Myocyte (in vitro differentiated cells): Measurements from ENCODE around the gene DNAJC1. TPM values are rescaled to one million over a fixed set of nuclear protein-coding genes. Genes with fewer than 3 reads are reported as not detected.
"Not testable (repeated sequence)": the region's sequence is repeated elsewhere in the genome, so short reads cannot be mapped to it uniquely, and the experiment has no call there.

Experiments
- DNase-seq: peaks from one replicate; pipeline ENCODE4 v3.0.0-alpha.2; 2012; ENCODE audit warnings: low read depth
- polyA plus RNA-seq: library from polyadenylated mRNA; unstranded; fragments of >200 nt; gene quantifications from one replicate; pipeline ENCODE4 v1.2.1, GENCODE V29; 2012; ENCODE audit warnings: missing spikeins
- total RNA-seq: library from RNA; depleted of rRNA; stranded (reverse); fragments of >200 nt; gene quantifications from 2 replicates; pipeline ENCODE4 v1.2.3, GENCODE V29; 2014

DNAJC1 gene
- 22.6 and 29.9 TPM in 2 replicates for total RNA-seq
- polyA plus RNA-seq = 14.6 TPM

DNA sequence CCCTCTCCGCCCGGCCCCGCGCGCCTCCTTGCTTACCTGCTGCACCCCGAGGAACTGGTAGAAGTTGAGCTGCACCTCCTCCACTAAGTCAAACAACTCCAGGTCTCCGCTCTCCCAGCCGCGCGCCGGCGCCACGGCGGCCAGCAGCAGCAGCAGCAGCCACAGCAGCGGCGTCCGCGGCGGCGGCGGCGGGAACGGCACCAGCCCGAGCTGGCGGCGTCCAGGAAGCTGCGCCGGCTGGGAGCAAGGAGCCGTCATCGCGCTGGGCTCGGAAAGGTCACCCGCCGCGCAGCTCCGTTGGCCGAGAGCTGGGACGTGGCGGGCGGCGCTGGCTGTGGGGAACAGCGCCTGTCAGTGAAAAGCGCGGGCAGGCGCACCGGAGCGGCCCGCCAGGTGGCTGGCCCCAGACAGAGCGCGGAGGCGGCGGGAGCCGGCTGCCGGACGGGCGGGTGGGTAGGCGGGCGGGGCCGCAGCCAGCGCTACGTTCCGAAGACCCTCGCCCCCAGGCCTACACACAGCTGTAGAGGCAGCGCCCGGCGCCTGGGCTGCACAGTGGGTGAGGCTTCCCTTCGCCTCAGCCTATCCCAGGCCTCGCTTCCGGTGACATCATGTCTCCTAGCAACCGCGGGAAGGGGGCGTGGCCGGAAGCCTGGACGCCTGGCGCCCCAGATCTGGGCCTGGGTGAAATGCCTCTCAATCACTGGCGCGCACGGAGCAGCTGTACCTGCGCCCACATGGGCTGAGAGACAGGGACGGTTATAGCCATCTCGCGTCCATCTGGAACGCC, at the start of gene DNAJC1:
TSS of gene DNAJC1 (minus strand) at position 554 of the 787 bp plus-strand sequence. CDS start at position 258, 296 bp downstream.
- DNase-seq = peak; percentile 97

- DNase-seq = no peak
Observed at GRCh38 chr10:22053048-22053447, 49.5 kb upstream of the DNAJC1 start.

GRCh38 chr10:22049635-22050034, 46.1 kb upstream of the DNAJC1 start:
- DNase-seq = no peak

- DNase-seq = no peak
Observed at GRCh38 chr10:22047812-22048211, 44.3 kb upstream of the DNAJC1 start.

DNA sequence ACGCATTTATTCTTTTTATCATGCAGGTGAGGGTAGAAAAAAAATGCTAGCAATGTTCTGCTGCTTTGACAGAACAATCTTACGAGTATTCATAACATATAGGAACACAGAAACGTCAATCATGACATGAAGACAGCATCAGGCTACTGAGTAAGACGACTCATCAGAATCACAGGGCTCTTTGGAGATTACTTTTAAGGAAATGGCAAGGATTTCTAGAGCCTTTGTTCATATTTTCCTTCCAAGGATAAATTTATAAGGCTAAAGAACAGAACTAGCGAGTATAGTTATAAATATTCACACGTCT, 39.8 kb upstream of the DNAJC1 start:
- DNase-seq = no peak

GRCh38 chr10:22042557-22043326, 39.2 kb upstream of the DNAJC1 start:
- DNase-seq = no peak

DNA sequence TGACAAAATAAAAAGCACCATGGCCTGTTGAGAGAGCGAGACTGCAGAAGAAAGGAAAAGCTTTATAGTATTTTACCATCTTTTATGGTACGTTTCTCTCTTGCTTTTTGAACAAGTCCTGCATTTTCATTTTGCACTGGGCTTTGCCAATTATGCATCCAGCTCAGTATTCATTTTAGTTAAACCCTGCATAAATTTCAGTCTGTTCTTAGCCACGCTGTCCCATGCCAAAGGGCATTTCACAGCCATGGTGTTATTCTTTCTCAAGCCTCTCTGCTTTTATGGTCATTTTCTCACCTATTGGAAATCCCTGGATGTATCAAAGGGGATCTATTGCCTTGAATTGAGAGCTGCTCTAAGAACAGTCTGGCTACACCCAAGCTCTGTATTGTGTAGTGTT, 30.8 kb upstream of the DNAJC1 start:
- DNase-seq = no peak

- DNase-seq = not testable (repeated sequence)
Observed at GRCh38 chr10:22032268-22032667, 28.7 kb upstream of the DNAJC1 start.

- DNase-seq = no peak
Observed at GRCh38 chr10:22030421-22030820, 26.9 kb upstream of the DNAJC1 start.

DNA sequence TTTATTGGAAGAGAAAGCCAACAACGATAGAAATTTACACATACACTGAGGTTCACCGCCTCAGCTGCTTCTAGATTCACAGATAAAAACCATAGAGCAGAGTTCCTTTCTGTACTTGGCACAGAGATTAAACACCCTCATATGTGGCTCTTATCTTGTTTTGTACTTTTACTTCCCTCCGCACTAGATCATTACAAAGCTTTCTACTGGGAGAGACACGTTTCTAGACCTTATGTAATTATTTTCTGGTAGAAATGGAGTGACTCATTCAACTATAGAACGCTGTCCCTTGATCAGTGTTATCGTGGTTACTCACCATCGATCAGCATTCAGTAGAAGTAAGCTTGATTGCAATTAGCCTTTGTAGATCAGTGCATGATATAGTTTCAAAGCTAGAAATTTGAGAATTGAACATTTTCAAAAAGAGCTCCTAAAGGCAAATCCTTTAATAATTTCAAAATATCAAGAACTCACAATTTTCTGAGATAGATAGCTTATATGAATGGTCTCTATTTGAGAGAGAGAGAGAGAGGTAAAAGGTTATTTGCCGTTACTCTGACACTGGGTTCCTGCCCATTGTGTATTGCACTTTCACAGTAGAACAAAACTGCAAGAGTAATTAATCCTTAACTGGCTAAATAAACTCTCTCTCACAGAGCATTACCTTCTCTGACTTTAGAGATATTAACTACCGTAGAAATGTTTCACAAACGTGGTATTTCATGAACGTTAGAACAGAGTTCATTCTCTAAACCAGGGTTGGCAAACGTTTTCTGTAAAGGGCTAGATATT, 26.1 kb upstream of the DNAJC1 start:
- DNase-seq = no peak

- no peak for DNase-seq
Observed at GRCh38 chr10:22027364-22028238, 24.1 kb upstream of the DNAJC1 start.

DNA sequence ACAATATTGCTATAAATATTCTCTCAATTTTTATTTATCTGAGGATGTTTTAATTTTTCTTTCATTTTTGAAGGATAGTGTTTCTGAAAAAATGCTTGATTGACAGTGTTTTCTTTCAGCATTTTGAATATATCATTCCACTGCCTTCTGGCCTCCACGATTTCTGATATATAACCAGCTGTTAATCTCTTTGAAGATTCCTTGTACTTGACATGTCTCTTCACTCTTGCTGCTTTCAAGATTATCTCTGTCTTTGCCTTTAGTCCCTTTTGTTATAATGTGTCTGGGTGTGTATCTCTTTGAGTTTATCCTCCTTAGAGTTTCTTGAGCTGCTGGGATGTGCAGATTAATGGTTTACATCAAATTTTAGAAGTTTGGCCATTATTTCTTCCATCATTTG, 22.8 kb upstream of the DNAJC1 start:
- no peak for DNase-seq

GRCh38 chr10:22023508-22023907, 20.0 kb upstream of the DNAJC1 start:
- no peak for DNase-seq

GRCh38 chr10:22022257-22023032, 18.9 kb upstream of the DNAJC1 start:
- DNase-seq = no peak

- DNase-seq = not testable (repeated sequence)
Observed at GRCh38 chr10:22021144-22021543, 17.6 kb upstream of the DNAJC1 start.

DNA sequence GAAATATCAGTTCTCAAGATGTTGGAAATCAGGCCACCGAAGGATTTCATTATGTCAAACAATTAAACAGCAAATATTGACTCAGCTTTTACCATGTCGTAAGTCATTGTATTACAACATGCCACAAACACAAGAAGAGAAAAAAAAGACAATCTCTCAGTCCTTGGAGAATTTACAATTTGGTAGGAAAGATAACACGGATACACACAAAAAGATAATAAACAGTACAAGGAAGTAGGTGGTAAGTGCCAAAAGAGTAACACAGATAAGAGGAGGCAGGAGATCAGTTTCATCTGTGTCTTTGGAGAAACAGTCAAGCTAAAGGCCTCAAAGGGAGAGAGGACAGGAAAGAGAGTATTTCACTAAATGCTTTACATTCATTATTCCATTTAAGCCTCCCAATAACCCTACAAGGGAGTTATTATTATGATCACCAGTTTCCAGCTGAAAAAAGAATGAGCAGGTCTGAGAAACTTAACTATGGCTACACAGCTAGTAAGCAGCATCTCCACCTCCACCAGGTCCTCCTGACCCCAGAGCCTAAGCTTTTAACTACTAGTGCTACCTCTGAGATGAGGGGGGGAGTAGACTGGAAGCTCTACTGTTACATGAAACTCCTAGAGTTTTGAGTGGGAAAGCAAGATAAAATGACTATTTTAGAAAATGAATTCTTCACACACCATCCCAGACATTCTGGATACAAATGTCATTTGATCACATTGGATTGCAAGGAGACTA, 13.9 kb upstream of the DNAJC1 start:
- no peak for DNase-seq

DNA sequence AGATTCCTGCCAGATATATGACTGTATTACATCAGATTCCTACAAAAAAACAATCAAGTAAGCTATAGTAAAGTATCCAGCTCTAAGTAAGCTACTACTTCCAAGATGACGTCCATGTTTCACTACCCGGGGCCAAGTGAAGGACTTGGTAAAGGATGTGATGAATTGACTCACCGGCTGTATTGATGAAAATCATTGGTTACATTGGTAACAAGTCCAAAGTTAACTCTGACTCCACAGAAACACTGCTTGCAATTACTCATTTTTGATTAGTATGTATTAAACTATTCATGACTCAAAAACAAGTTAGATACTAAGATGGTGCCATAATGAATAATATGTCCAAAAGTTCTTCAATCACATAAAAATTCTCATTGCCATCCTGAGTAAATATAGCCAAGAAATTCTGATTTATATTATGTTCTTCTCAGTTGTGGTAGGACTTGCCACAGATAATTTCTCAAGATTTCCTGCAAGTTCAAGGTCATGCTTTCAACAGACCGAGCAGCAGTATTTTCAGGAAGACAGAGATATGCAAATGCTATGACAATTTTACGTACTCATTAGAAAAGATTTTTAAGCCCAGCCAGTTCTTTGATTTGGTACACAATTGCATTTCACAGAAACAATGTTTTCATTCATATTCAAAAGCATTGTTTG, 12.6 kb upstream of the DNAJC1 start:
- DNase-seq = no peak

- DNase-seq = peak; percentile 45
Observed at GRCh38 chr10:22010973-22011408, 7.5 kb upstream of the DNAJC1 start.

- DNase-seq = no peak
Observed at GRCh38 chr10:22010539-22010938, 7.0 kb upstream of the DNAJC1 start.
